ENCODE measurements around the gene SSBP3. TPM values are rescaled to one million over a fixed set of nuclear protein-coding genes. Genes with fewer than 3 reads are reported as not detected.
A peak's percentile ranks its signal among the peaks of the same experiment; 100 is the strongest.

SSBP3 gene
- total RNA-seq, 2 donors from 2014 or later: 7.9 to 23.1 TPM

DNA sequence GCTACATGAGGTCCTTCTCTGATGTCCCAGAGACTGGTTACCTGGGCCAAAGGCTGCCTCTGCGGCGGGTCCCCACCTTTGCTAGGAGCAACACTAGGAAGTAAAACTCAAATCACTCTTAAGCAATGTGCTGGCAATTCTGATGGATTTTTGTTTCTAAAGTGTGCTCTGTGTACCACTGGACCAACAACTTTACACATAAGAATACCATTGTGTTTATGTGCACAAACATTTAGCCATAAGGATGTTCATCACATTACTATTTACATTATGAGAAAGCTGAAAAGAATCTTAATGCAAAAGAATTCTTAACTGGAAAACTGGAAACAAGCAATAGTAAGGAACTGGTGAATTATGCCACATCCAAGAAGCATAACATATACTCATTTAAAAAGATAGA, 38.6 kb downstream of the SSBP3 start:
- Histone ChIP-seq H3K27me3 (no peaks in the 10 kb centered on the region), H3K36me3 (replicated peaks in 1 of 2; ENCODE audit: insufficient read depth in 1 of 2, low read depth in 2 of 2) (no peaks in the 10 kb centered on the region), H3K4me3 (no peak overlapping the region), H3K27ac (no peak overlapping the region), H3K4me1 (peaks cover 28% of the 10 kb centered on the region), H3K9me3 (no peaks in the 10 kb centered on the region)
- no peak for ATAC-seq
- intact Hi-C loops (cut with DNase I): no loop called here
- no peak for TF ChIP-seq POLR2A (IDR thresholded peaks at IDR 0.05)
- TF ChIP-seq, protein P1, sequence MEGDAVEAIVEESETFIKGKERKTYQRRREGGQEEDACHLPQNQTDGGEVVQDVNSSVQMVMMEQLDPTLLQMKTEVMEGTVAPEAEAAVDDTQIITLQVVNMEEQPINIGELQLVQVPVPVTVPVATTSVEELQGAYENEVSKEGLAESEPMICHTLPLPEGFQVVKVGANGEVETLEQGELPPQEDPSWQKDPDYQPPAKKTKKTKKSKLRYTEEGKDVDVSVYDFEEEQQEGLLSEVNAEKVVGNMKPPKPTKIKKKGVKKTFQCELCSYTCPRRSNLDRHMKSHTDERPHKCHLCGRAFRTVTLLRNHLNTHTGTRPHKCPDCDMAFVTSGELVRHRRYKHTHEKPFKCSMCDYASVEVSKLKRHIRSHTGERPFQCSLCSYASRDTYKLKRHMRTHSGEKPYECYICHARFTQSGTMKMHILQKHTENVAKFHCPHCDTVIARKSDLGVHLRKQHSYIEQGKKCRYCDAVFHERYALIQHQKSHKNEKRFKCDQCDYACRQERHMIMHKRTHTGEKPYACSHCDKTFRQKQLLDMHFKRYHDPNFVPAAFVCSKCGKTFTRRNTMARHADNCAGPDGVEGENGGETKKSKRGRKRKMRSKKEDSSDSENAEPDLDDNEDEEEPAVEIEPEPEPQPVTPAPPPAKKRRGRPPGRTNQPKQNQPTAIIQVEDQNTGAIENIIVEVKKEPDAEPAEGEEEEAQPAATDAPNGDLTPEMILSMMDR (IDR thresholded peaks at IDR 0.05): no peak
- no peak for DNase-seq
- 89 to 94% methylated on average over 2 of the region's 2 CpGs for WGBS, 2 donors

DNA sequence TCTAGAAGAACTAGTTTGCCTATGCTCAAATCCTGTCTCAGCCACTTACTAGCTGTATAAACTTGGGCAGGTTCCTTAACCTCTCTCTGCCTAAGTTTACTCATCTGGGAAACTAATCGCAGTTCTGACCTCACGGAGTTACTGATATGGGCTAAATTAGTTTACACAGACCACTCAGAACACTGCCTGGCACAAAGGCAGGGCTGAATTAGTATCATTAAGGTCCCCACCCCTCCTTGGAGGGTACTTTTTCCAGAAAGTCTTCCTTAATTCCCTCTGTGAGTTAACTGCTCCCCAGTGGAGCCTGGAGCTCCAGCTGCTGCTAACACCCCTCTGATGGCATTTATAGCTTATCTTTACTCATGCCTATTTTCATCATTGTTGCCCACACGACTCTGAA, 40.3 kb downstream of the SSBP3 start:
- H3K4me3 ChIP-seq: no peak overlapping the region
- 39 to 58% methylated on average over 3 of the region's 3 CpGs for WGBS, 2 donors
- ATAC-seq: no peak
- TF ChIP-seq, protein P1 (IDR thresholded peaks at IDR 0.05): no peak
- no peak for TF ChIP-seq POLR2A (IDR thresholded peaks at IDR 0.05)
- intact Hi-C loops (cut with DNase I): no loop called here
- DNase-seq: no peak
- peak overlapping the region in 2 of 4 donors; percentile 22 to 55 for H3K27ac ChIP-seq
- H3K36me3 ChIP-seq (replicated peaks in 1 of 2; ENCODE audit: insufficient read depth in 1 of 2, low read depth in 2 of 2): no peaks in the 10 kb centered on the region
- peaks cover 10% of the 10 kb centered on the region for H3K4me1 ChIP-seq
- no peaks in the 10 kb centered on the region for H3K9me3 ChIP-seq
- H3K27me3 ChIP-seq: no peaks in the 10 kb centered on the region

DNA sequence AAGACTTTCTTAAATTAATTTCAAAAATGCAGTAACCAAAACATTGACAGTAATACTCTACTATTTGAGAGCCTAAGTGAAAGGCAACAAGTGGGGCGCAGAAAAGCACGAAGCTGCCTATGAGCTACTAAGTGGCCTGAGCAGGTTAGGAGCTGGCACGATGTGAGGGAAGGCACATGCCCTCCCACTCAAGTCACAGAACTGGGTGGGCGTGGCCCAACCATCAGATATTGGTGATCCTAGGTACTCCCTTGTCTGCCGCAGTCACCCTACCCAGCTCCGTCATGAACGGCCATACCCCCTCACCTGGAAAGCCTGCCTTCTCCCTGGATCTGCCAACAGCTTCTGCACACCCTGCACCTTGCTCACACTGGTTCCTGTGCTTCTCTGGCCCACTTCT, 40.8 kb downstream of the SSBP3 start:
- Histone ChIP-seq H3K4me1 (peaks cover 8% of the 10 kb centered on the region), H3K9me3 (no peaks in the 10 kb centered on the region), H3K36me3 (replicated peaks in 1 of 2; ENCODE audit: insufficient read depth in 1 of 2, low read depth in 2 of 2) (no peaks in the 10 kb centered on the region), H3K4me3 (no peak overlapping the region), H3K27me3 (no peaks in the 10 kb centered on the region), H3K27ac (peak overlapping the region in 3 of 4 donors; percentile 22 to 55 (median 28))
- intact Hi-C loops (cut with DNase I): no loop called here
- DNase-seq (no peak), ATAC-seq (no peak)
- TF ChIP-seq, protein P1 (IDR thresholded peaks at IDR 0.05): no peak
- no peak for TF ChIP-seq POLR2A (IDR thresholded peaks at IDR 0.05)
- 78 to 82% methylated on average over 3 to 7 of the region's 7 CpGs for WGBS, 2 donors

DNA sequence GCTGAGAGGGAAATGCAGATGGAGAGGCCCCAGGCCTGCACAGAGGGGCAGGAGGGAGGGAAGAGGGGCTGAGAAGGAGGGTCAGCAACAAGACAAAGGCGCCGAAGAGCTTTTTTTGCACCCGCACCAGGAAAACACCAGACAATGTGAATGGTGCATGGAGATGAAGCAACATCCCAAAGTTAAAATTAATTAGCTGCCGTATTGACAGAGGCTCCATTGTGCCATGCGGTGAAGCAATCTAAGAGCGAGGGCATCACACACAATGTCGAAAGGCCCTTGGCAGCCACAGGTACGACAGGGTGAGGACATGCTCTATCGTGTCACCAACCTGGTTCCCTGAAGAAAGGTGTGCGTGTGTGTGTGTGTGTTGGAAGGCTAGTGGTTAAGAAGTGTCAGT, 41.2 kb downstream of the SSBP3 start:
- Histone ChIP-seq H3K4me3 (no peak overlapping the region), H3K27me3 (no peaks in the 10 kb centered on the region), H3K36me3 (replicated peaks in 1 of 2; ENCODE audit: insufficient read depth in 1 of 2, low read depth in 2 of 2) (no peaks in the 10 kb centered on the region), H3K27ac (peak overlapping the region in 3 of 4 donors; percentile 22 to 62 (median 28)), H3K9me3 (no peaks in the 10 kb centered on the region), H3K4me1 (peaks cover 10% of the 10 kb centered on the region)
- ATAC-seq: peak; percentile 76
- TF ChIP-seq, protein P1 (IDR thresholded peaks at IDR 0.05): no peak
- no peak for TF ChIP-seq POLR2A (IDR thresholded peaks at IDR 0.05)
- intact Hi-C loops (cut with DNase I): no loop called here
- 66 to 81% methylated on average over 10 of the region's 10 CpGs for WGBS, 2 donors
- peak in 2 of 4 donors; percentile 36 to 47 for DNase-seq

DNA sequence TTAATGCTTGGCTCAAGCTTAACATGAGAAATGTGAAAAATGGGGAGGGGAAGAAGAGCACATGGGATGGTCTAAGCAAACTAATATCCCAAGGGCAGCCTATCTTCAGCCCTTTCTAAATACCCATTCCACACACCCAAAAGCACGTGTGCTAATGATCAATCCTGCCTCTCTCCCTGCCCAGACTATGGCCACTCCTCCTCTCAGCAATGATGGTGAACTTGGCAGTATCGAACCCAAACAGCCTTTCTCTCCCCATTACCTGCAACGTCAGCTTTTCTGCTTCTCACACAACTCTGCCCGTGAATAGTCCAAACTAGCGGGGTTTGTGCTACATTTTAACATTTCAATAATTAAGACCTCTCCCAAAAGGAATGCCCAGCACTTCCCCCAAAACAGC, 41.6 kb downstream of the SSBP3 start:
- H3K27ac ChIP-seq: peak overlapping the region in 1 of 4 donors; percentile 62
- H3K36me3 ChIP-seq (replicated peaks in 1 of 2; ENCODE audit: insufficient read depth in 1 of 2, low read depth in 2 of 2): no peaks in the 10 kb centered on the region
- intact Hi-C loops (cut with DNase I): no loop called here
- ATAC-seq: no peak
- peaks cover 15% of the 10 kb centered on the region for H3K4me1 ChIP-seq
- TF ChIP-seq, protein P1 (IDR thresholded peaks at IDR 0.05): no peak
- no peak for TF ChIP-seq POLR2A (IDR thresholded peaks at IDR 0.05)
- no peak overlapping the region for H3K4me3 ChIP-seq
- H3K9me3 ChIP-seq: no peaks in the 10 kb centered on the region
- H3K27me3 ChIP-seq: no peaks in the 10 kb centered on the region
- WGBS, 2 donors: 82 to 93% methylated on average over 5 of the region's 5 CpGs
- no peak for DNase-seq

Measured in body of pancreas (tissue), 4 donors.